CD8-positive, alpha-beta memory T cell (primary cell): ENCODE results near the gene FUCA2. TPM values are rescaled to one million over a fixed set of nuclear protein-coding genes. Genes with fewer than 3 reads are reported as not detected.

Source experiments
- CTCF ChIA-PET: fragments of 350-600 bp; sonication (Branson Sonifier 250); formaldehyde crosslinking; loops from one replicate; lab custom pipeline; 2021; ENCODE audit warnings: antibody characterized with exemption; lab: Charles Lee
- POLR2A ChIA-PET: fragments of 350-600 bp; sonication (Branson Sonifier 250); formaldehyde crosslinking; loops from one replicate; lab custom pipeline; 2021; ENCODE audit warnings: antibody characterized with exemption; lab: Charles Lee
- DNase-seq, 5 donors: peaks; one replicate each; pipeline versions ENCODE4 v3.0.0 to v3.0.0-alpha.2; 2020 to 2022; ENCODE audit warnings: mixed read lengths in 1 of 5
- H3K27ac ChIP-seq: one replicate; pipeline ENCODE4 v1.7.0; 2013; ENCODE audit warnings: low read depth, mild to moderate bottlenecking, low read length, moderate library complexity
- H3K27me3 ChIP-seq: 2 replicates; pipeline ENCODE4 v1.7.0; 2013; ENCODE audit warnings: low read length, mild to moderate bottlenecking; ENCODE audit not compliant: insufficient read depth, poor library complexity, severe bottlenecking
- H3K36me3 ChIP-seq: 2 replicates; pipeline ENCODE4 v1.7.0; 2013; ENCODE audit warnings: mild to moderate bottlenecking, low read length, moderate library complexity; ENCODE audit not compliant: insufficient read depth
- H3K4me1 ChIP-seq: 2 replicates; pipeline ENCODE4 v1.7.0; 2013; ENCODE audit warnings: mild to moderate bottlenecking, low read length, moderate library complexity; ENCODE audit not compliant: insufficient read depth
- H3K4me3 ChIP-seq: 2 replicates; pipeline ENCODE4 v1.7.0; 2013; ENCODE audit warnings: mild to moderate bottlenecking, low read length
- H3K9me3 ChIP-seq: 2 replicates; pipeline ENCODE4 v1.7.0; 2013; ENCODE audit warnings: mild to moderate bottlenecking, low read length
- H3K27ac Mint-ChIP-seq, 8 donors: one replicate each; pipeline ENCODE4 v1.8.0; 2020 to 2021; ENCODE audit warnings: mixed read lengths in 8 of 8, mild to moderate bottlenecking in 6 of 8, inconsistent platforms in 3 of 8, moderate library complexity in 3 of 8
- H3K27me3 Mint-ChIP-seq, 2 donors: one replicate each; pipeline ENCODE4 v1.8.0; 2020 to 2021; ENCODE audit warnings: mixed read lengths in 2 of 2, mild to moderate bottlenecking in 1 of 2, moderate library complexity in 1 of 2
- H3K36me3 Mint-ChIP-seq, 3 donors: one replicate each; pipeline ENCODE4 v1.8.0; 2020 to 2021; ENCODE audit warnings: mixed read lengths in 3 of 3, inconsistent platforms in 1 of 3, mild to moderate bottlenecking in 1 of 3
- H3K4me1 Mint-ChIP-seq, 3 donors: one replicate each; pipeline ENCODE4 v1.8.0; 2020 to 2021; ENCODE audit warnings: mixed read lengths in 3 of 3, inconsistent platforms in 1 of 3, mild to moderate bottlenecking in 1 of 3
- H3K4me3 Mint-ChIP-seq, 7 donors: one replicate each; pipeline ENCODE4 v1.8.0; 2020 to 2021; ENCODE audit warnings: mixed read lengths in 7 of 7, mild to moderate bottlenecking in 6 of 7, moderate library complexity in 4 of 7, inconsistent platforms in 2 of 7
- H3K9me3 Mint-ChIP-seq, 5 donors: one replicate each; pipeline ENCODE4 v1.8.0; 2020 to 2022; ENCODE audit warnings: mixed read lengths in 5 of 5, mild to moderate bottlenecking in 3 of 5, moderate library complexity in 2 of 5, inconsistent platforms in 1 of 5
- polyA plus RNA-seq: library from polyadenylated mRNA; unstranded; fragments of 300-500 nt; fragmentation: Illumina TruSeq; gene quantifications from one replicate; pipeline ENCODE4 v1.2.3, GENCODE V29; 2021
- total RNA-seq, 2 experiments: library from RNA; stranded (reverse); gene quantifications; one replicate each; pipeline ENCODE4 v1.2.3, GENCODE V29; 2021

Gene FUCA2
- total and polyA plus RNA-seq, 3 experiments from 2014 or later: 12.3 to 14.2 (median 13.2) TPM

GRCh38 chr6:143496974-143497373, 14.5 kb downstream of the FUCA2 start:
- H3K9me3 Mint-ChIP-seq: no peaks in the 10 kb centered on the region
- H3K27me3 ChIP-seq: no peaks in the 10 kb centered on the region
- H3K27ac Mint-ChIP-seq: no peak overlapping the region
- H3K4me1 Mint-ChIP-seq: peaks cover 12 to 21% (median 15%) of the 10 kb centered on the region in 3 donors
- H3K36me3 ChIP-seq: no peaks in the 10 kb centered on the region
- peaks cover 15 to 37% (median 16%) of the 10 kb centered on the region in 3 donors for H3K36me3 Mint-ChIP-seq
- no peak overlapping the region for H3K27ac ChIP-seq
- CTCF ChIA-PET: interaction anchor here (1.0 kb wide), 1 partner anchor 16 kb away, joined by 3 read pairs; no protein-coding TSS in a partner anchor
- H3K9me3 ChIP-seq: no peaks in the 10 kb centered on the region
- peaks cover 9% of the 10 kb centered on the region for H3K4me1 ChIP-seq
- POLR2A ChIA-PET: no interaction called here
- H3K4me3 Mint-ChIP-seq: no peak overlapping the region
- no peaks in the 10 kb centered on the region for H3K27me3 Mint-ChIP-seq
- DNase-seq: no peak
- H3K4me3 ChIP-seq: no peak overlapping the region

- POLR2A ChIA-PET: no interaction called here
These were observed 20.7 kb downstream of the FUCA2 start for GRCh38 chr6:143490775-143491174.

GRCh38 chr6:143490244-143490643, 21.3 kb downstream of the FUCA2 start:
- Mint-ChIP-seq H3K4me1 (no peaks in the 10 kb centered on the region), H3K27ac (no peak overlapping the region), H3K9me3 (no peaks in the 10 kb centered on the region), H3K4me3 (no peak overlapping the region), H3K27me3 (no peaks in the 10 kb centered on the region), H3K36me3 (peaks cover 0 to 25% (median 9%) of the 10 kb centered on the region in 3 donors)
- H3K36me3 ChIP-seq: no peaks in the 10 kb centered on the region
- no peak overlapping the region for H3K4me3 ChIP-seq
- POLR2A ChIA-PET: no interaction called here
- no peak for DNase-seq
- CTCF ChIA-PET: no interaction called here
- H3K9me3 ChIP-seq: no peaks in the 10 kb centered on the region
- H3K27me3 ChIP-seq: no peaks in the 10 kb centered on the region
- H3K27ac ChIP-seq: no peak overlapping the region
- no peaks in the 10 kb centered on the region for H3K4me1 ChIP-seq

More at GRCh38 chr6:143490775-143491174, 20.7 kb downstream of the FUCA2 start:
- no peak overlapping the region for H3K4me3 ChIP-seq
- Mint-ChIP-seq H3K27me3 (no peaks in the 10 kb centered on the region), H3K9me3 (no peaks in the 10 kb centered on the region), H3K4me3 (no peak overlapping the region), H3K27ac (no peak overlapping the region), H3K4me1 (no peaks in the 10 kb centered on the region), H3K36me3 (peaks cover 0 to 26% (median 8%) of the 10 kb centered on the region in 3 donors)
- CTCF ChIA-PET: interaction anchor here (1.4 kb wide), 1 partner anchor 20 kb away, joined by 3 read pairs; the partner anchor contains the start of gene FUCA2
- no peak for DNase-seq
- no peaks in the 10 kb centered on the region for H3K4me1 ChIP-seq
- no peaks in the 10 kb centered on the region for H3K9me3 ChIP-seq
- no peaks in the 10 kb centered on the region for H3K27me3 ChIP-seq
- H3K36me3 ChIP-seq: no peaks in the 10 kb centered on the region
- H3K27ac ChIP-seq: no peak overlapping the region

- Histone ChIP-seq H3K4me3 (no peak overlapping the region), H3K36me3 (no peaks in the 10 kb centered on the region), H3K27me3 (no peaks in the 10 kb centered on the region), H3K9me3 (no peaks in the 10 kb centered on the region), H3K27ac (no peak overlapping the region), H3K4me1 (no peaks in the 10 kb centered on the region)
- POLR2A ChIA-PET: no interaction called here
- H3K27me3 Mint-ChIP-seq: no peaks in the 10 kb centered on the region
- H3K27ac Mint-ChIP-seq: peak overlapping the region in 1 of 8 donors; percentile 80
- no peaks in the 10 kb centered on the region for H3K4me1 Mint-ChIP-seq
- no peak overlapping the region for H3K4me3 Mint-ChIP-seq
- no peaks in the 10 kb centered on the region for H3K9me3 Mint-ChIP-seq
- CTCF ChIA-PET: no interaction called here
- no peak for DNase-seq
- H3K36me3 Mint-ChIP-seq: peaks cover 0 to 15% (median 10%) of the 10 kb centered on the region in 3 donors
These were observed 24.8 kb downstream of the FUCA2 start for GRCh38 chr6:143486752-143487151.

GRCh38 chr6:143485967-143486366, 25.6 kb downstream of the FUCA2 start:
- H3K4me1 Mint-ChIP-seq: no peaks in the 10 kb centered on the region
- H3K27me3 Mint-ChIP-seq: no peaks in the 10 kb centered on the region
- no peaks in the 10 kb centered on the region for H3K9me3 Mint-ChIP-seq
- H3K4me3 Mint-ChIP-seq: no peak overlapping the region
- no peak for DNase-seq
- ChIA-PET CTCF (interaction anchor here (0.9 kb wide), 1 partner anchor 12 kb away, joined by 3 read pairs; no protein-coding TSS in a partner anchor), POLR2A (no interaction called here)
- Histone ChIP-seq H3K9me3 (no peaks in the 10 kb centered on the region), H3K4me3 (no peak overlapping the region), H3K4me1 (no peaks in the 10 kb centered on the region), H3K27me3 (no peaks in the 10 kb centered on the region), H3K36me3 (no peaks in the 10 kb centered on the region), H3K27ac (no peak overlapping the region)
- peaks cover 0 to 15% (median 10%) of the 10 kb centered on the region in 3 donors for H3K36me3 Mint-ChIP-seq
- no peak overlapping the region for H3K27ac Mint-ChIP-seq

- H3K36me3 Mint-ChIP-seq: peaks cover 0 to 24% (median 18%) of the 10 kb centered on the region in 3 donors
- no peaks in the 10 kb centered on the region for H3K4me1 Mint-ChIP-seq
- Histone ChIP-seq H3K27ac (no peak overlapping the region), H3K4me1 (no peaks in the 10 kb centered on the region), H3K27me3 (no peaks in the 10 kb centered on the region), H3K9me3 (no peaks in the 10 kb centered on the region), H3K36me3 (no peaks in the 10 kb centered on the region), H3K4me3 (no peak overlapping the region)
- ChIA-PET POLR2A (no interaction called here), CTCF (no interaction called here)
- no peak overlapping the region for H3K4me3 Mint-ChIP-seq
- H3K27me3 Mint-ChIP-seq: no peaks in the 10 kb centered on the region
- H3K27ac Mint-ChIP-seq: no peak overlapping the region
- H3K9me3 Mint-ChIP-seq: no peaks in the 10 kb centered on the region
- no peak for DNase-seq
These were observed 28.9 kb downstream of the FUCA2 start for GRCh38 chr6:143482593-143482992.

GRCh38 chr6:143478479-143479062, 32.9 kb downstream of the FUCA2 start:
- peaks cover 11 to 50% (median 35%) of the 10 kb centered on the region in 3 donors for H3K36me3 Mint-ChIP-seq
- H3K27me3 ChIP-seq: no peaks in the 10 kb centered on the region
- no peak overlapping the region for H3K4me3 Mint-ChIP-seq
- H3K4me3 ChIP-seq: no peak overlapping the region
- H3K9me3 Mint-ChIP-seq: no peaks in the 10 kb centered on the region
- POLR2A ChIA-PET: no interaction called here
- no peaks in the 10 kb centered on the region for H3K27me3 Mint-ChIP-seq
- CTCF ChIA-PET: interaction anchor here (1.4 kb wide), 1 partner anchor 51 kb away, joined by 4 read pairs; no protein-coding TSS in a partner anchor
- H3K27ac ChIP-seq: no peak overlapping the region
- peak overlapping the region in 2 of 8 donors; percentile 50 to 51 for H3K27ac Mint-ChIP-seq
- no peaks in the 10 kb centered on the region for H3K9me3 ChIP-seq
- H3K4me1 Mint-ChIP-seq: no peaks in the 10 kb centered on the region
- H3K36me3 ChIP-seq: no peaks in the 10 kb centered on the region
- H3K4me1 ChIP-seq: no peaks in the 10 kb centered on the region
- DNase-seq: no peak

- H3K36me3 Mint-ChIP-seq: peaks cover 22 to 70% (median 40%) of the 10 kb centered on the region in 3 donors
- H3K4me3 Mint-ChIP-seq: no peak overlapping the region
- CTCF ChIA-PET: no interaction called here
- no peaks in the 10 kb centered on the region for H3K9me3 ChIP-seq
- no peak for DNase-seq
- H3K27ac Mint-ChIP-seq: peak overlapping the region in 1 of 8 donors; percentile 65
- no peaks in the 10 kb centered on the region for H3K4me1 ChIP-seq
- no peaks in the 10 kb centered on the region for H3K4me1 Mint-ChIP-seq
- no peak overlapping the region for H3K4me3 ChIP-seq
- peaks cover 3% of the 10 kb centered on the region for H3K36me3 ChIP-seq
- H3K9me3 Mint-ChIP-seq: no peaks in the 10 kb centered on the region
- POLR2A ChIA-PET: no interaction called here
- no peak overlapping the region for H3K27ac ChIP-seq
- no peaks in the 10 kb centered on the region for H3K27me3 ChIP-seq
- H3K27me3 Mint-ChIP-seq: no peaks in the 10 kb centered on the region
These were observed 35.0 kb downstream of the FUCA2 start for GRCh38 chr6:143476545-143476944.
